H1 (cell line): Measurements from ENCODE around the gene SNAPC2. TPM values are rescaled to one million over a fixed set of nuclear protein-coding genes. Genes with fewer than 3 reads are reported as not detected.
"Not testable (repeated sequence)": the region's sequence is repeated elsewhere in the genome, so short reads cannot be mapped to it uniquely, and the experiment has no call there.

Source experiments
- CTCF ChIA-PET: fragments of 300-600 bp; sonication (Branson Sonifier 250); formaldehyde crosslinking; loops from one replicate; lab custom pipeline; 2021; ENCODE audit not compliant: partially characterized antibody; lab: Charles Lee
- POLR2A ChIA-PET: fragments of 300-600 bp; sonication (Branson Sonifier 250); formaldehyde crosslinking; loops from one replicate; lab custom pipeline; 2021; ENCODE audit warnings: inconsistent platforms; ENCODE audit not compliant: partially characterized antibody; lab: Charles Lee
- DNase-seq, 2 experiments: peaks; one replicate each; pipeline versions ENCODE4 v3.0.0 to v3.0.0-alpha.2; 2010 to 2022; ENCODE audit warnings: low spot score in 2 of 2, low read depth in 1 of 2, mixed read lengths in 1 of 2
- FAIRE-seq: peaks from 2 replicates; lab custom pipeline; 2011; peaks lifted over from hg19 to GRCh38; lab: Jason Lieb, UNC
- H2AFZ ChIP-seq: 2 replicates; pipeline ENCODE4 v1.8.1; 2012; ENCODE audit warnings: low read length, inconsistent platforms
- H2AK5ac ChIP-seq: 2 replicates; pipeline ENCODE4 v1.6.1; 2013; ENCODE audit warnings: low read depth, low read length
- H2BK120ac ChIP-seq: replicated peaks from 2 replicates; pipeline ENCODE3; 2013; ENCODE audit warnings: low read depth, low read length, inconsistent platforms
- H2BK12ac ChIP-seq: 2 replicates; pipeline ENCODE4 v1.6.1; 2013; ENCODE audit warnings: low read depth, low read length
- H2BK15ac ChIP-seq: 2 replicates; pipeline ENCODE4 v1.6.1; 2013; ENCODE audit warnings: low read length
- H2BK20ac ChIP-seq: 2 replicates; pipeline ENCODE4 v1.6.1; 2013; ENCODE audit warnings: low read length
- H2BK5ac ChIP-seq: 2 replicates; pipeline ENCODE4 v1.6.1; 2013; ENCODE audit warnings: low read depth, low read length
- H3K14ac ChIP-seq: 2 replicates; pipeline ENCODE4 v1.6.1; 2013; ENCODE audit warnings: inconsistent platforms; ENCODE audit not compliant: insufficient read length
- H3K18ac ChIP-seq: 2 replicates; pipeline ENCODE4 v1.6.1; 2013; ENCODE audit warnings: low read length; ENCODE audit errors: extremely low read depth
- H3K23ac ChIP-seq: 2 replicates; pipeline ENCODE4 v1.6.1; 2013; ENCODE audit warnings: inconsistent platforms; ENCODE audit not compliant: insufficient read length
- H3K23me2 ChIP-seq: 2 replicates; pipeline ENCODE4 v1.6.1; 2013; ENCODE audit warnings: low read depth, low read length
- H3K27ac ChIP-seq: 2 replicates; pipeline ENCODE4 v1.6.1; 2011; ENCODE audit warnings: low read depth, low read length, inconsistent platforms
- H3K27me3 ChIP-seq, 4 experiments: replicated peaks in 1 of 4; 1 replicate in 1 of 4; 2 replicates in 3 of 4; pipeline versions ENCODE4 v1.6.1 to v1.8.1; 2011 to 2013; ENCODE audit warnings: low read length in 3 of 4, mild to moderate bottlenecking in 3 of 4, inconsistent platforms in 2 of 4, mixed read lengths in 2 of 4, moderate library complexity in 1 of 4; ENCODE audit not compliant: control insufficient read depth in 3 of 4, insufficient read depth in 3 of 4; ENCODE audit errors: extremely low read depth in 1 of 4
- H3K36me3 ChIP-seq, 4 experiments: 2 replicates each; pipeline versions ENCODE4 v1.6.1 to v1.8.1; 2011 to 2013; ENCODE audit warnings: mild to moderate bottlenecking in 4 of 4, low read length in 3 of 4, moderate library complexity in 2 of 4, control low read depth in 1 of 4, inconsistent platforms in 1 of 4; ENCODE audit not compliant: insufficient read depth in 4 of 4, control insufficient read depth in 2 of 4
- H3K4ac ChIP-seq: replicated peaks from 2 replicates; pipeline ENCODE3; 2013; ENCODE audit warnings: low read length, low read depth, mixed read lengths, inconsistent platforms; ENCODE audit not compliant: insufficient read length
- H3K4me1 ChIP-seq, 4 experiments: replicated peaks in 1 of 4; 1 replicate in 1 of 4; 2 replicates in 3 of 4; pipeline versions ENCODE4 v1.6.1 to v1.8.1; 2011 to 2013; ENCODE audit warnings: low read length in 3 of 4, inconsistent platforms in 2 of 4, mixed read lengths in 1 of 4; ENCODE audit not compliant: insufficient read depth in 4 of 4, control insufficient read depth in 3 of 4
- H3K4me2 ChIP-seq, 2 experiments: 2 replicates each; pipeline versions ENCODE4 v1.6.1 to v1.8.1; 2011 to 2013; ENCODE audit warnings: low read depth in 2 of 2, low read length in 2 of 2, control low read depth in 1 of 2, inconsistent platforms in 1 of 2, mild to moderate bottlenecking in 1 of 2; ENCODE audit not compliant: insufficient read depth in 1 of 2
- H3K4me3 ChIP-seq, 4 experiments: fragments of 200-600, 300-600 bp in 1 of 4; sonication (generic), shearing (Covaris generic), sonication (Bioruptor Twin) in 1 of 4; 2 replicates each; pipeline versions ENCODE4 v1.5.1 to v1.8.1; 2011 to 2016; ENCODE audit warnings: low read length in 4 of 4, low read depth in 3 of 4, control low read depth in 2 of 4, inconsistent platforms in 2 of 4, mild to moderate bottlenecking in 2 of 4, mixed read lengths in 1 of 4, moderate library complexity in 1 of 4; ENCODE audit not compliant: insufficient read depth in 2 of 4; ENCODE audit errors: extremely low read depth in 1 of 4
- H3K56ac ChIP-seq: replicated peaks from 2 replicates; pipeline ENCODE3; 2013; ENCODE audit warnings: low read depth, mild to moderate bottlenecking, mixed read lengths, low read length, inconsistent platforms; ENCODE audit not compliant: insufficient read length
- H3K79me1 ChIP-seq: 2 replicates; pipeline ENCODE4 v1.6.1; 2013; ENCODE audit warnings: low read depth, low read length, control low read depth
- H3K79me2 ChIP-seq, 2 experiments: 2 replicates each; pipeline versions ENCODE4 v1.6.1 to v1.8.1; 2012 to 2013; ENCODE audit warnings: low read length in 2 of 2, mild to moderate bottlenecking in 2 of 2, inconsistent platforms in 1 of 2; ENCODE audit not compliant: insufficient read depth in 2 of 2, control insufficient read depth in 1 of 2
- H3K9ac ChIP-seq, 4 experiments: replicated peaks in 1 of 4; 1 replicate in 1 of 4; 2 replicates in 3 of 4; pipeline versions ENCODE4 v1.6.1 to v1.8.1; 2011 to 2013; ENCODE audit warnings: low read depth in 3 of 4, low read length in 3 of 4, control low read depth in 2 of 4, mild to moderate bottlenecking in 2 of 4, moderate library complexity in 2 of 4, inconsistent platforms in 1 of 4; ENCODE audit errors: extremely low read depth in 1 of 4
- H3K9me3 ChIP-seq, 2 experiments: 2 replicates each; pipeline versions ENCODE4 v1.6.1 to v1.8.1; 2012 to 2013; ENCODE audit warnings: mild to moderate bottlenecking in 2 of 2, moderate library complexity in 2 of 2, control low read depth in 1 of 2, inconsistent platforms in 1 of 2, low read depth in 1 of 2, low read length in 1 of 2, mixed read lengths in 1 of 2; ENCODE audit not compliant: insufficient read depth in 2 of 2
- H4K20me1 ChIP-seq, 2 experiments: replicated peaks in 1 of 2; 2 replicates each; pipeline versions ENCODE3 to v1.8.1; 2011 to 2013; ENCODE audit warnings: inconsistent platforms in 2 of 2, low read length in 2 of 2, mild to moderate bottlenecking in 1 of 2; ENCODE audit not compliant: insufficient read depth in 2 of 2, control insufficient read depth in 1 of 2
- H4K5ac ChIP-seq: 2 replicates; pipeline ENCODE4 v1.6.1; 2013; ENCODE audit warnings: low read length, low read depth, mixed read lengths, inconsistent platforms; ENCODE audit not compliant: insufficient read length
- H4K8ac ChIP-seq: 2 replicates; pipeline ENCODE4 v1.8.0; 2013; ENCODE audit warnings: mild to moderate bottlenecking, moderate library complexity, low read length, inconsistent platforms; ENCODE audit not compliant: insufficient read depth; ENCODE audit errors: extremely low read depth
- H4K91ac ChIP-seq: replicated peaks from 2 replicates; pipeline ENCODE3; 2013; ENCODE audit warnings: low read length, mixed read lengths, inconsistent platforms; ENCODE audit not compliant: insufficient read length
- WGBS, 2 experiments: shearing (Covaris generic) in 1 of 2; methylation state at CpG; one replicate each; pipeline versions ENCODE4 v1.1.6 to v1.1.7; 2013 to 2015; ENCODE audit warnings: low lambda C conversion rate in 2 of 2, mixed read lengths in 2 of 2, inconsistent platforms in 1 of 2, low coverage in 1 of 2, missing lambda C conversion rate in 1 of 2; ENCODE audit not compliant: insufficient replicate concordance in 2 of 2, insufficient coverage in 1 of 2, insufficient read length in 1 of 2; ENCODE audit errors: extremely low coverage in 1 of 2, missing lambda C conversion rate in 1 of 2; 5-methylcytosine and 5-hydroxymethylcytosine counted together
- polyA plus RNA-seq, 7 experiments: library from polyadenylated mRNA; depleted of rRNA in 3 of 7; stranded (reverse) in 5 of 7; unstranded in 2 of 7; fragments of >200 nt in 5 of 7; fragments of 200-250 nt in 2 of 7; gene quantifications; 1 replicate in 5 of 7; 2 replicates in 1 of 7; 4 replicates in 1 of 7; pipeline versions ENCODE4 v1.2.1 to v1.2.3, GENCODE V29; 2011 to 2013; ENCODE audit warnings: missing spikeins in 2 of 7, mixed read lengths in 2 of 7
- total RNA-seq: library from RNA; stranded (reverse); fragmentation: NEBNext Ultra II Directional; extraction: Animal tissue kit (Norgen Biotek cat#: 25700); gene quantifications from 2 replicates; pipeline ENCODE4 v1.2.1, GENCODE V29; 2021

SNAPC2 gene
- total and polyA plus RNA-seq, 2 of the 8 experiments (the other 6 are each of a cell fraction or from before 2014, with no cell fraction given) = 18.2 to 20.3 TPM

DNA sequence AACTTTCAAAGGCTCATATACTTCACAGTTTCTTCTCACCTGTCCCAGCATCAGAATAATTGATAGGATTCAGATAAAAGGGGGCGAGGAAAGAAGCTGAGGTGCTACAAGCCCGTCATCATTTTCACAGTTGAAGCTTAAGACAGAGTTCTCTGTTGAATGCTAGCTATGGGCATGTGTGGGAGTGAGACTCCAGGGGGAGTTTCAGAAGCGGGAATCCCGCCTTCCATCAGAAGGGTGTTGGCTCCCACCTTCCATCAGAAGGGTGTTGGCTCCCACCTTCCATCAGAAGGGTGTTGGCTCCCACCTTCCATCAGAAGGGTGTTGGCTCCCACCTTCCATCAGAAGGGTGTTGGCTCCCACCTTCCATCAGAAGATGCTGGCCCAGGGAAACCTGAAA is 40.9 kb downstream of the SNAPC2 start:
- not testable (repeated sequence) for H3K18ac ChIP-seq, H3K9ac ChIP-seq, H3K79me1 ChIP-seq, H3K56ac ChIP-seq, H4K5ac ChIP-seq, H3K79me2 ChIP-seq, H2BK5ac ChIP-seq, H2AK5ac ChIP-seq, H3K14ac ChIP-seq, H2BK12ac ChIP-seq, H4K20me1 ChIP-seq, H3K27me3 ChIP-seq, H4K91ac ChIP-seq, H3K27ac ChIP-seq, H3K9me3 ChIP-seq, H2BK15ac ChIP-seq, H3K4ac ChIP-seq, H2AFZ ChIP-seq, H3K23me2 ChIP-seq, H3K4me2 ChIP-seq, H3K4me1 ChIP-seq, H3K23ac ChIP-seq, H2BK20ac ChIP-seq, H3K4me3 ChIP-seq, FAIRE-seq, H2BK120ac ChIP-seq, DNase-seq, H4K8ac ChIP-seq
- POLR2A ChIA-PET = interaction anchor here (0.6 to 4.5 kb wide), 7 partner anchors 8 to 82 kb away, joined by 3 to 23 read pairs (median 3); partner anchors contain the start of genes CTXN1 and TIMM44
- H3K36me3 ChIP-seq = peaks cover 20 to 51% (median 42%) of the 10 kb centered on the region in 4 experiments
- 94% methylated on average over 4 of the region's 4 CpGs; no CpG with 5 or more reads in 1 of the 2 experiments for WGBS, 2 experiments
- CTCF ChIA-PET = interaction anchor here (1.1 to 2.9 kb wide), 7 partner anchors 9 to 42 kb away, joined by 3 to 12 read pairs (median 5); partner anchors contain the start of gene TIMM44
